ENCODE data around the gene TNFRSF1A. TPM values are rescaled to one million over a fixed set of nuclear protein-coding genes. Genes with fewer than 3 reads are reported as not detected.
A peak's percentile ranks its signal among the peaks of the same experiment; 100 is the strongest.

Gene TNFRSF1A
- polyA plus RNA-seq, 2 of the 4 experiments (the other 2 are of a cell fraction), result 416 to 460 TPM

DNA sequence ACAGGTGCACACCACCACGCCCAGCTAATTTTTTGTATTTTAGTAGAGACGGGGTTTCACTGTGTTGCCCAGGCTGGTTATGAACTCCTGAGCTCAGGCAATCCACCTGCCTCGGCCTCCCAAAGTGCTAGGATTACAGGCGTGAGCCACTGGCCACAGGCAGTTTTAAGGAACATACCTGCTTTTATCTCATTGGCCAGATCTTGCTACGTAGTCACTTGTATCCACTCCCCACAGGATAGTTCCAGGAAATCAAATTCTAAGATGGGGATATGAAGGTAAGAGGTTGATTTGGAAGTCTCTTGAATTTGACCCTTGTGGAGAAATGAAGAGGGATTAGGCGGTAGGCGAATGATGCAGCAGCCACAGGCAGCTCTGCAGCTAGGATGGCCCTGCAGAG is 40.2 kb downstream of the TNFRSF1A start:
- TF ChIP-seq HDAC2 (IDR thresholded peaks at IDR 0.05), result no peak
- no peak for TF ChIP-seq FOSL2 (IDR thresholded peaks at IDR 0.05)
- TF ChIP-seq FOSL2 (CRISPR knock-in tag; IDR thresholded peaks at IDR 0.05), result no peak
- no peak for TF ChIP-seq EHMT2 (IDR thresholded peaks at IDR 0.05; ENCODE audit: low read depth)
- TF ChIP-seq, protein P1, sequence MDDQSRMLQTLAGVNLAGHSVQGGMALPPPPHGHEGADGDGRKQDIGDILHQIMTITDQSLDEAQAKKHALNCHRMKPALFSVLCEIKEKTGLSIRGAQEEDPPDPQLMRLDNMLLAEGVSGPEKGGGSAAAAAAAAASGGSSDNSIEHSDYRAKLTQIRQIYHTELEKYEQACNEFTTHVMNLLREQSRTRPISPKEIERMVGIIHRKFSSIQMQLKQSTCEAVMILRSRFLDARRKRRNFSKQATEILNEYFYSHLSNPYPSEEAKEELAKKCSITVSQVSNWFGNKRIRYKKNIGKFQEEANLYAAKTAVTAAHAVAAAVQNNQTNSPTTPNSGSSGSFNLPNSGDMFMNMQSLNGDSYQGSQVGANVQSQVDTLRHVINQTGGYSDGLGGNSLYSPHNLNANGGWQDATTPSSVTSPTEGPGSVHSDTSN (IDR thresholded peaks at IDR 0.05), result no peak
- peak; percentile 92 for TF ChIP-seq RFX5 (IDR thresholded peaks at IDR 0.05)
- Histone ChIP-seq H3K9me3 (no peaks in the 10 kb centered on the region), H3K27ac (no peak overlapping the region), H3K4me1 (no peaks in the 10 kb centered on the region), H3K4me3 (no peak overlapping the region), H3K4me2 (no peak overlapping the region)
- ATAC-seq (no peak; a peak in 1 of 6 replicates), DNase-seq (ENCODE audit: low read depth in 1 of 2, low spot score in 1 of 2) (peak in 1 of 2 experiments; percentile 14), FAIRE-seq (no peak)
- WGBS (ENCODE audit: missing lambda C conversion rate), result 83% methylated on average over 7 of the region's 7 CpGs
- CTCF ChIA-PET, result interaction anchor here (1.3 to 1.5 kb wide), 2 partner anchors 17 to 164 kb away, joined by 3 to 5 read pairs; no protein-coding TSS in a partner anchor
- POLR2A ChIA-PET, result no interaction called here

- no peak for ATAC-seq
- WGBS (ENCODE audit: missing lambda C conversion rate), result 93% methylated on average over 10 of the region's 10 CpGs
- no peak for DNase-seq (ENCODE audit: low read depth in 1 of 2, low spot score in 1 of 2)
- Histone ChIP-seq H3K4me3 (no peak overlapping the region), H3K9me3 (no peaks in the 10 kb centered on the region), H3K4me1 (peaks cover 39% of the 10 kb centered on the region), H3K4me2 (no peak overlapping the region), H3K27ac (peak overlapping the region in 1 of 2 experiments; percentile 44; a peak in 1 of 6 replicates)
- no peak for FAIRE-seq
- POLR2A ChIA-PET, result no interaction called here
- TF ChIP-seq BHLHE40 (IDR thresholded peaks at IDR 0.05; ENCODE audit: low read depth, low read length), result no peak
- TF ChIP-seq RCOR1 (IDR thresholded peaks at IDR 0.05; ENCODE audit: low read depth, low read length), result no peak
- TF ChIP-seq ZNF302 (CRISPR knock-in tag; IDR thresholded peaks at IDR 0.05), result peak; percentile 56; the same call in 1 of the 2 replicates
- 0 out of 2 replicates have a peak, but pooled peaks have one; percentile 71 for TF ChIP-seq HOXB5 (CRISPR knock-in tag; IDR thresholded peaks at IDR 0.05)
- TF ChIP-seq RNF2 (IDR thresholded peaks at IDR 0.05; ENCODE audit: borderline replicate concordance, low read depth), result no peak
- TF ChIP-seq ZSCAN20 (CRISPR knock-in tag; IDR thresholded peaks at IDR 0.05), result peak; percentile 85
- no peak for TF ChIP-seq ESRRA (IDR thresholded peaks at IDR 0.05; ENCODE audit: borderline replicate concordance, low read length)
- no peak for TF ChIP-seq SMC3 (IDR thresholded peaks at IDR 0.05)
- peak; percentile 72; the same call in 1 of the 2 replicates for TF ChIP-seq HOXB13 (CRISPR knock-in tag; IDR thresholded peaks at IDR 0.05; ENCODE audit: low read depth)
- no peak for TF ChIP-seq FOXS1 (CRISPR knock-in tag; IDR thresholded peaks at IDR 0.05)
- TF ChIP-seq MAFK (IDR thresholded peaks at IDR 0.05; ENCODE audit: partially characterized antibody), result no peak
- CTCF ChIA-PET, result interaction anchor here (2.3 kb wide), 1 partner anchor 11 kb away, joined by 8 read pairs; no protein-coding TSS in a partner anchor
Observed at GRCh38 chr12:6297170-6297569, 44.7 kb downstream of the TNFRSF1A start.

GRCh38 chr12:6295094-6295811 is 46.6 kb downstream of the TNFRSF1A start:
- FAIRE-seq (no peak), DNase-seq (ENCODE audit: low read depth in 1 of 2, low spot score in 1 of 2) (peak; percentile 93 to 97), ATAC-seq (peak; percentile 92 to 94)
- no peaks in the 10 kb centered on the region for H3K9me3 ChIP-seq
- CTCF ChIA-PET, result interaction anchor here (0.8 to 3.4 kb wide), 9 partner anchors 9 to 170 kb away, joined by 3 to 13 read pairs (median 6); partner anchors contain the start of gene PLEKHG6
- peaks cover 40% of the 10 kb centered on the region for H3K4me1 ChIP-seq
- POLR2A ChIA-PET, result interaction anchor here (0.9 to 1.5 kb wide), 3 partner anchors 15 to 175 kb away, joined by 3 to 6 read pairs (median 5); partner anchors contain the start of gene VAMP1
- peak overlapping the region; percentile 63 for H3K4me2 ChIP-seq
- 49% methylated on average over 5 of the region's 5 CpGs for WGBS (ENCODE audit: missing lambda C conversion rate)
- H3K27ac ChIP-seq, result peak overlapping the region; percentile 75 to 85
- H3K4me3 ChIP-seq, result no peak overlapping the region
- no peak for TF ChIP-seq ZC3H11A (IDR thresholded peaks at IDR 0.05)
- TF ChIP-seq TP53 (CRISPR knock-in tag; IDR thresholded peaks at IDR 0.05), result 0 out of 2 replicates have a peak, but pooled peaks have one; percentile 69
- TF ChIP-seq MAFK (IDR thresholded peaks at IDR 0.05; ENCODE audit: partially characterized antibody), result peak; percentile 8
- 0 out of 2 replicates have a peak, but pooled peaks have one; percentile 1 for TF ChIP-seq GATA3 (IDR thresholded peaks at IDR 0.05; ENCODE audit: borderline replicate concordance)
- TF ChIP-seq HOXB13 (CRISPR knock-in tag; IDR thresholded peaks at IDR 0.05; ENCODE audit: low read depth), result peak; percentile 44; the same call in 1 of the 2 replicates
- TF ChIP-seq FOSL2 (IDR thresholded peaks at IDR 0.05), result no peak
- peak; percentile 88 for TF ChIP-seq FOSL2 (CRISPR knock-in tag; IDR thresholded peaks at IDR 0.05)
- no peak for TF ChIP-seq ESRRA (IDR thresholded peaks at IDR 0.05; ENCODE audit: borderline replicate concordance, low read length)
- 0 out of 2 replicates have a peak, but pooled peaks have one; percentile 30 for TF ChIP-seq HEYL (CRISPR knock-in tag; IDR thresholded peaks at IDR 0.05)
- no peak for TF ChIP-seq NR3C1 (IDR thresholded peaks at IDR 0.05)
- TF ChIP-seq, protein P2, sequence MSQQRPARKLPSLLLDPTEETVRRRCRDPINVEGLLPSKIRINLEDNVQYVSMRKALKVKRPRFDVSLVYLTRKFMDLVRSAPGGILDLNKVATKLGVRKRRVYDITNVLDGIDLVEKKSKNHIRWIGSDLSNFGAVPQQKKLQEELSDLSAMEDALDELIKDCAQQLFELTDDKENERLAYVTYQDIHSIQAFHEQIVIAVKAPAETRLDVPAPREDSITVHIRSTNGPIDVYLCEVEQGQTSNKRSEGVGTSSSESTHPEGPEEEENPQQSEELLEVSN (IDR thresholded peaks at IDR 0.05; ENCODE audit: borderline replicate concordance, low read depth), result no peak
- TF ChIP-seq ZSCAN20 (CRISPR knock-in tag; IDR thresholded peaks at IDR 0.05), result peak; percentile 76; the same call in 1 of the 2 replicates
- TF ChIP-seq RCOR1 (IDR thresholded peaks at IDR 0.05; ENCODE audit: low read depth, low read length), result no peak
- TF ChIP-seq FOSB (CRISPR knock-in tag; IDR thresholded peaks at IDR 0.05), result 0 out of 2 replicates have a peak, but pooled peaks have one; percentile 18
- peak; percentile 45; the same call in 1 of the 2 replicates for TF ChIP-seq EHF (CRISPR knock-in tag; IDR thresholded peaks at IDR 0.05)
- TF ChIP-seq, protein P3, sequence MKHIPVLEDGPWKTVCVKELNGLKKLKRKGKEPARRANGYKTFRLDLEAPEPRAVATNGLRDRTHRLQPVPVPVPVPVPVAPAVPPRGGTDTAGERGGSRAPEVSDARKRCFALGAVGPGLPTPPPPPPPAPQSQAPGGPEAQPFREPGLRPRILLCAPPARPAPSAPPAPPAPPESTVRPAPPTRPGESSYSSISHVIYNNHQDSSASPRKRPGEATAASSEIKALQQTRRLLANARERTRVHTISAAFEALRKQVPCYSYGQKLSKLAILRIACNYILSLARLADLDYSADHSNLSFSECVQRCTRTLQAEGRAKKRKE (CRISPR knock-in tag; IDR thresholded peaks at IDR 0.05; ENCODE audit: low read depth), result no peak
- no peak for TF ChIP-seq HMGXB4 (CRISPR knock-in tag; IDR thresholded peaks at IDR 0.05; ENCODE audit: borderline replicate concordance)
- TF ChIP-seq FOXS1 (CRISPR knock-in tag; IDR thresholded peaks at IDR 0.05), result no peak
- peak; percentile 64; the same call in 1 of the 2 replicates for TF ChIP-seq ZNF302 (CRISPR knock-in tag; IDR thresholded peaks at IDR 0.05)
- TF ChIP-seq MYC (IDR thresholded peaks at IDR 0.05; ENCODE audit: borderline replicate concordance, low read length), result peak; percentile 51; the same call in 1 of the 2 replicates
